Hematopoietic multipotent progenitor cell treated with erythropoietin and hydrocortisone succinate and interleukin-3 and kit ligand, for 8 days (in vitro differentiated cells): ENCODE measurements around the gene VANGL2.

ENCODE experiments used
- DNase-seq: peaks from one replicate; pipeline ENCODE4 v3.0.0-alpha.2; 2015

Gene VANGL2

DNA sequence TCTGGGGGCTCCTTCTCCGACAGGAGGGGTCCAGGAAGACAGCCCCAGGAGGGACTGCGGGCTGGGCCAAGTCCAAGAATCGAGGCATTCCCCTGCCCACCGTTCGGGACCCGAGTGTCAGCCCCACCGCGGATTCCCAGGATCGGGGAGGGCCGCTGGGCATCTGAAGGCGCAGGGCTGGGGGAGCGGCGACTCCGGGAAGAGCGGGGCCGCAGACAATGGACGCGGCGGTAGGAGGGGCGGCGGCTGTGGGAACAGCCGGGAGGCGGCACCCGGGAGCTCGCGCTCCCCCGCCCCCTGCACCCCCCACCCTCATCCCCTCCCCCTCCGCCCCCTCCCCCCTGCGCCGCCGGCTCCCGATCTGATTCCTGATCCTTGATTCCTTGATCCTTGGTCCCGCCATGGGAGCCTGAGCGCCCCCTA is at the start of gene VANGL2:
VANGL2 (plus strand) TSS at position 342 of the 423 bp plus-strand sequence. CDS start 15,274 bp downstream, outside the sequence.
- DNase-seq: peak; percentile 31

DNA sequence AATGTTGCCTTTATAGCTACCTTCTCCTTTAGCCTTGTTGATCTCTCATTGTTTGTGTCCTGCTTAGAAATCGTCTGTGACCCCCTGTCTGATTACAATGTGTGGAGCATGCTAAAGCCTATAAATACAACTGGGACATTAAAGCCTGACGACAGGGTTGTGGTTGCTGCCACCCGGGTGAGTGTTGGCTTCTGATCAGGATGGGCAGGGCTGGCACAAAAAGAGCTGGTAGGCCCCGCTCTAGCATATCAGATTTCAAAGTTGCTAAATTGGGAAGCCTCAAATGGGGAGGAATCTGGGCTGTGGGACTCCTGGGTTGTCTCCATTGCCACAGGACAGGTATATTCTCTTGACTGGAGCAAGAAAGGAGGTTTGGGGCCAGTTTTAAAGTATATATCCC is 48.7 kb upstream of the VANGL2 start:
- no peak for DNase-seq

DNA sequence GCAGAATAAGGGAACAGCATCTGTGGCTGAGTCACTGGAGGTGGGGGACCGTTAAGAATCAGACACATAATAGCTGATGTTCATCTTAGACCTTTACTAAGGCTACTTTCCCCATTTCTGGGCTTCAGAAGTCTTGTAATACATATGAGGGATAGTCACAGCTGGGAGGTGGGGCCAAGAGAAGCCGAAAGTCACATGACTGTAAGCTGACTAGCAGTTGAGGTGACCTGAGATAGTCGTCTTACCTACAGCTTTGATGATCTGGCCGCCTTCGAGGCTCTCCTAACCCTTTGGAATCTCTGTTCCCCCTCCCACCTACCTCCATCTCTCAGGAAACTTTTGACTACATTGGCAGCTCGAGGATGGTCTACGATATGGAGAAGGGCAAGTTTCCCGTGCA is 47.8 kb upstream of the VANGL2 start:
- DNase-seq: no peak

DNA sequence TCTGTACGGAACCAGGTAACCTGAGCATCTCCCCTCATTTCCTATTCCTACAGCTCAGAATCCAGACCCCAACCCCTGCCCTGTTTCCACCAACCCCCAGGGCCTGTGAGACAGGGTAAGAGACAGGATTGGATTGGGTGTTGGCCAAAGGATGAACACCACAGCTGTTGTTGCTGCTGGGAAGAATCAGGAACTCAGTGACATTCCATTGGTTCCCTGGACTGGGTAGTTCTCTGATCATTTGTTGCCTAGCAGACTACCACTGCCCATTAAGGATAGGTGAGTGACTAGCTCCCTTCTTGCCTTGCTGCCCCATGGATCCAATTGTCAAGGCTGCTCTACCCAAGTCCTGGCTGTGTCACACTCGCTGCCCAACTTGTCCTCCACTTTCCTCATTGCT is 47.1 kb upstream of the VANGL2 start:
- DNase-seq: no peak

DNA sequence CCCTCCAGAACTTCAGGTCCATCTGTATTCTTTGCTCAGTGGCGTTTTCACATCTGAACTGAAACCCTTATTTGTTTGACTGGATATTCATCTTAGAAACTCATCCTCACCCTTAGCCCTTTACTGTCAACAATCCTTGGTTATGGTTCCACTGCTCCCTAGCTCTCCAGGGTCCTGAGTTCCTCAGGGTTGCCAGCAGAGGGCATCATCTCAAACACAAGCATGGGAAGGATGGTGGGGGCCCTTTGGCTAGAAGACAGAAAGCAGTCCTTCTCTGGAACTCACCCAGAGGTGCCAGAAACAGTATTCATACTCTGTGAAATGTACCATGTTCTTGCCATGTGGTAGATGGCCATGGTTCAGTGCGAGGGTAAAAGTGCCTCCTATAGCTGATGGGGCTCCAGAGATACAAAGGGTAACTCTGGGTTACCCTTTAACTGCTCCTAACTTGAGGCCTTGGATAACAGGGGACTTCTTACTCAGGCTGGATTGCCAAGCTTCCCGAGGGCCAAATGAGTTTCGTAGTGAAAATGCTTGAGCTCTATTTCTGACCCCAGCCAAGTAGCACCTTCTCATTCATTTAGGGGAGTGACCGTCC is 45.9 kb upstream of the VANGL2 start:
- peak; percentile 44 for DNase-seq

DNA sequence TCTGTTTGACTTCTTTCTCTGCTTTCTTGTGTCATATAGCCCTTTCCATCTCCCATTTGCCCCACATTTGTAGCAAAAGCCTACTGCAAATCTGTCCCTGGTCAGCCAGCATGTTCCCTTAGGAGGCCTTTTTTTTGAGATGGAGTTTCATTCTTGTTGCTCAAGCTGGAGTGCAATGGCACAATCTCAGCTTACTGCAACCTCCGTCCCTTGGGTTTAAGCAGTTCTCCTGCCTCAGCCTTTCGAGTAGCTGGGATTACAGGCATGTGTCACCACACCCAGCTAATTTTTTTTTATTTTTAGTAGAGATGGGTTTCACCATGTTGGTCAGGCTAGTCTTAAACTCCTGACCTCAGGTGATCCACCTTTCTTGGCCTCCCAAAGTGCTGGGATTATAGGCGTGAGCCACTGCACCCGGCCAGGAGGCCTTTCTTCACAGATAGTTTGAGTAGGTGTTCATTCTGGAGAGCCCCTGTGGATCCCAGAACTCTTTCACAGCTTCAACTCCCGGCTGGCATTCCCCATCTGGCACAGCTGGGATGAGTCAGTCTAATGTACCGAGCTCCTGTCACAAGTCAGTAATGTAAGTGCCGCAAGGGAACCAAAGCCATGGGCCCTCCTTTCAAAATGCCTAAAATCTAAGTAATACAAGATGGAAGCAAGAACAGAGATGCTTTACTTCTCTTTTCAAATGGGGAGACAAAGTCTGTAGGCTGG is 42.9 kb upstream of the VANGL2 start:
- no peak for DNase-seq

DNA sequence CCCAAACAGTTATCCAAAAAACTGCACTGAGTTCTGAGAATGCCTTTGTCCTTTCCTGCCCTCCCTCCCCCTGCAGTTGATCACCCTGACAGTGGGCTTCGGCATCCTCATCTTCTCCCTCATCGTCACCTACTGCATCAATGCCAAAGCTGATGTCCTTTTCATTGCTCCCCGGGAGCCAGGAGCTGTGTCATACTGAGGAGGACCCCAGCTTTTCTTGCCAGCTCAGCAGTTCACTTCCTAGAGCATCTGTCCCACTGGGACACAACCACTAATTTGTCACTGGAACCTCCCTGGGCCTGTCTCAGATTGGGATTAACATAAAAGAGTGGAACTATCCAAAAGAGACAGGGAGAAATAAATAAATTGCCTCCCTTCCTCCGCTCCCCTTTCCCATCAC is 42.3 kb upstream of the VANGL2 start:
- DNase-seq: no peak

DNA sequence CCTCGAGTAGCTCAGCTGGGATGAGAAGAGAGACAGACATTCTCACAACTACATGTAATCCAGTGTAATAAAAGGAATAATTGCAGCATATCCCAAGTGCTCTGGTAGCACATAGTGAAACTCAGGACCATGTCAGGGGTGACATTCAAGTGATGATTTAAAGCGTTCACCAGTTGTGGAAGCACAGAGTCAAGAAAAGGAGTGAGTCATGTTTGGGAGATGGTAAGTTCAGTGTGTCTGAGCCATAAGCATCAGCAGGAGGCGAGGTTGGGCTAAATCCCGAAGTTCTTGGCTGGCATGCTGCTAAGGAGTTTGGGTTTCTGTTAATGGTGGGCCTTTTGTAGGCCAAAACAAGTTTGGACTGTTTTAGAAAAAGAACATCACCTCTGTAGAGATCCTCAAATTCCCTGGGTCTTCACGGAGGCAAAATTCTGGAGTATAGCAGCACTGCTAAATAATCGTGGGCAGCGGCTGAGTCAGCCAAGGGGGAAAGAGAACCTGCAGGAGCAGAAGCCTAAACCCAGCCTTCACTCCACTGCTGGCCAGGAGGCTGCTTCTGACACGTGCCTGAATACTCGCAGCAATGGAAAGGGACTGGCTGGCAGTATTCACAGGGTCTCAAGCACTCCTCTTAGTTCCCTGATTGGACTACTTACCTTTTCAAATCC is 40.7 kb upstream of the VANGL2 start:
- no peak for DNase-seq

DNA sequence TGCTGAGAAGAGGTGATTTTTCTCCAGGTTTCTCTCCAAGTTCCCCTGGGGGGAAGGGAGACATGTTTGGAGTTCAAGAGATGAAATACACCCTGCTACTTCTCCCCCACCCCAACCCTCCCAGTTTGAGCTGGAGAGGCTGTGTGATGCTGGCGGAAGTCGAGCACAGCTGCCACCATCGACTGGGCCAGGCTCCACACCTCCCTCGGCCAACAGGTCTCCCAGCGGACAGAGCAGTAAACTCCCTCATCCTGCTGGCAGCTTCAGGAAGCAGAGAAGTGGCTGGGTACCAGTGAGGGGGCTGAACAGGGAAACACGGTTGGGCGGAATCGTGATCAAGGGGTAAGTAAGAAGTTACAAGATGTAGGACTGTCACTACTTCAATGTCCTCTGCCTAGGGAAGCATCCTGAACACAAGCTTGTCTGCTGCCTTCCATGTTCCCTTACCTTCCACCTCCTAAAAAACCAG is 40.1 kb upstream of the VANGL2 start:
- no peak for DNase-seq

DNA sequence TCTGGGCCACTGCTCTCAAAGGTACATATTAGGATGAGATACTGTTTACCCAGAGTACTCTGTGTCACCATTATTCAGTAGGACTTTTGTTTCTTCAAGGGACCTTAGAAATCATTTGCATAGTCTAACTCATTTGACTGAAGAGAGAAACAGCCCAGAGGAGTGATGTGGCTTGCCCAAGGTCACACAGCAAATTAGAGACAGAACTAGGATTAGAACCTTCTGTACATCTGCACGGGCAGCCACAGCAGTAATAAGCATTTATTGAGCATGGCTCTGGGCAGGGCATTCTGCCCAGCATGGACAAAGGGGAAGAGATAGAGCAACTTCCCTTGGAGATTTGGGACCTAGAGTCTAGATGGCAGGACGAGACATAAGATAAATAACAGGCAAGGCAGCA is 39.2 kb upstream of the VANGL2 start:
- DNase-seq: no peak

DNA sequence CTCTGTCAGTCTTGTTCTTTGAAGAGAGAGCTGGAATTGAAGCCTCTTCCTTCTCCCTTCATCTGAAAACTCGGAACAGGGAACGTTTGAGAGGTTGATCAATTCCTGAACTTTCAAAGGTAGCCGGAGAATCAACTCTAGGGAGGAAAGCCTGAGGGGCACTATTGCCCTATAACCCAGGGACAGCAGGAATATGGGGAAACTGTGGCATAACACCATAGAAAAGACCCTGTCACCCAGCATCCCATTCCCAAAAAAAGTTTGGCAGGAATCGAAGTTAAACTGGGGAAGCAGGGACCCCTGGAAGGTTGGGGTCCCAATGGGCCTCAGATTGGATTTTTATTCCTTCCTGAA is 38.6 kb upstream of the VANGL2 start:
- no peak for DNase-seq

DNA sequence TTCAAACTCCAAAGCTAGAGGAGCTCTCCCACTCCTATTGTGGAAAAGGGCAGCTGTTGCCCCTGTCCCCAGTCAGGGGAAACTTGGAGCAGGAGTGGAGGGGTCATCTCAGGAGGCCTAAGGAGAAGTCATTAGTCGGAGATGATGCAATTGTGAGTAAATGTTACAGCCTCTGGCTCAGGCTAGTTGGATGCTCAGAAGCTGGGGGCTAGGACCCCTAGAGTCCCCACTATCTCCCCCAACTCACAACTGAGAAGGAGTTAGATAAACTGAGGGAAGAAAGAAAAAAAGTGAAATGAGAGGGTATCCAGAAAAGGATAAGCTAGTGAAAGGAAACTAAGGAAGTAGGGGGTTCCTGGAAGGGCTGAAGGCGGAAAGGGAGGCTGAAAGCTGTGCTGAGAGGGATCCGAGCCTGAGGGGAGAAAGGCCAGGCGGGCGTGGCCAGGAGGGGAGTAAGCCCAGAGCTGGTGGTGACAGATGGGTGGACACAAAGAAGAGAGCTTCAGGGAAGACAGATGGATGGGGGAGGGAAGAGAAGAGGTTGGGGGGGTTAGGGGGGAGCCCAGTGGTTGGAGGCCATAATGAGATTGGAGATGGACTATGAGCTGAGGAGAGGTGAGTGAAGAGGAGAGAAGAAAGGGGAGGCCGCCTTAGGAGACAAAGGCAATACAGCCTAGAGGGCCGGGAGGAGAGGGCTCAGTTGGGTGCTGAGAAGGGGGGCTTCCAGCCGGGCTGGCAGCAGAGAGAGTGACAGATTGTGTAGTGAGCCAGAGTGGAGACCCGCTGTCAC is 38.0 kb upstream of the VANGL2 start:
- DNase-seq: no peak

DNA sequence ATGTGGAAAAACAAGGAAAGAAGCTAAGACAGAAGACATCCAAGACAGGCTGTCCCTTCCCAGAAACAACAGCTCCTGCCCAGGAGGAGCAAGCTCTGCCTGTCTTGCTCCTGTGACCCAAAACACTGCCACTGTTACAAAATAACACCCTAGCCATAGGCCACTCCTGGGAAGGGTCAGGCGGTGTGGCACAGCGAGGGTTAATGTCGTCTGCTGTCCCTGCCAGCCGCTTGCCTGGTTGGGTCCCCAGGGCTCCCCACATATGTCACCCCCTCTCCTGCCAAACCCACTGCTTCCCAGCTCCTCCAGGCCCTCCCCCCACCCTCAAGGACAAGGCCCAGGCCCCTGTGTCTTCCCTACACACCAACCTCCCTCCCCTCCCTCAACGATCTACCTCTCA is 37.4 kb upstream of the VANGL2 start:
- no peak for DNase-seq

DNA sequence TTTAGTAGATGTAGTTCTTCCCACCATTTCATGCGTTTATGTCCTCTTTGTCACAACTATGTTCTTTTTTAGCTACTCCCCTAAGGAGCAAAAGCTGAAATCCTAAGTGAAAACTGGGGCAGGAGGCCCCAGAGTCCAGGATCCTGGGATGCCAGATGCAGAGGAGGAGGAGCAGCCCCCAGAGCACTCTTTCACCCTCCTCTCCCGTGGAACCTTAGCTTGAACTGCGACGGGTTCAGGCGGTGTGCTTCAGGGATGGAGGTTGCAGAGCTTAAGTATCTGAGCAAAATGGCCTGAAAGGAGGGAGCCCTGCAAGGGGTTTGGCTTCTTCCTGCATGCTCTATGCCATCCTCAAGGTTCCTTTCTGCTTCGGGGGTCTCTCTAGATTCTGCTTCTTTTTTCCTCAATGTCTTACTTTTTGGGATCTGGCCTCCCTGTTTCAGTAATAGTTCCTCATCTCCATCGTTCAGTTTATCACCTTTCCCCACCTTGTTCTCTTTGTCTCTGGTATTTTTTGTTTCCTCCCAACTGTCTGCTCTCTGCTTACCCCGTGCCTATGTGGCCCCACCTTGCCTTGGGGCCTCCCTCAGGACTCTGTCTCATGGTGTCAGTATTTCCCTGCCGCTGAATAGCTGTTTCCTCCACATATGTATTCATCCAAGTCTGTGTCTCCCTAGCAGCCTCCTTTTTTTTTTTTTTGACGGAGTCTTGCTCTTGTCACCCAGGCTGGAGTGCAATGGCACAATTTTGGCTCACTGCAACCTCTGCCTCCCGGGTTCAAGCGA is 36.2 kb upstream of the VANGL2 start:
- DNase-seq: no peak

DNA sequence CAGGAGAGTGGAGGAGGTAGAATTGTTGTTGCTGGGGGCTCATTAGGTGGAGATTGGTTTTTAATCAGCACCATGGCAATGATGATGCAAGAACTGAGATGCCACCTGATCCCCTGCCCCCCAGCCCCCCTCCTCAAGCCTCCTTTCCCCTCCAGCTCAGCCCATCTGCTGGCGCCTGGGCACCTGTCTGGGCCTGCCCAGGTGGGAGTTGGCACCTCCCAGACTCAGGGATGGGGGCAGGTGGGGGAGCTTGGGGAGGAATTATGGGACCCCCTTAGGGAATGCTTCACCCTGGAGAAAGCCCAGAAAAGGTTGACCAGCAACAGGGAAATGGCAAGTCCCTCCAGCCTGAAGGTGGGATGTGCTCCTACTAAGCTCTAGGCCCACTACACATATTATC is 35.0 kb upstream of the VANGL2 start:
- no peak for DNase-seq

DNA sequence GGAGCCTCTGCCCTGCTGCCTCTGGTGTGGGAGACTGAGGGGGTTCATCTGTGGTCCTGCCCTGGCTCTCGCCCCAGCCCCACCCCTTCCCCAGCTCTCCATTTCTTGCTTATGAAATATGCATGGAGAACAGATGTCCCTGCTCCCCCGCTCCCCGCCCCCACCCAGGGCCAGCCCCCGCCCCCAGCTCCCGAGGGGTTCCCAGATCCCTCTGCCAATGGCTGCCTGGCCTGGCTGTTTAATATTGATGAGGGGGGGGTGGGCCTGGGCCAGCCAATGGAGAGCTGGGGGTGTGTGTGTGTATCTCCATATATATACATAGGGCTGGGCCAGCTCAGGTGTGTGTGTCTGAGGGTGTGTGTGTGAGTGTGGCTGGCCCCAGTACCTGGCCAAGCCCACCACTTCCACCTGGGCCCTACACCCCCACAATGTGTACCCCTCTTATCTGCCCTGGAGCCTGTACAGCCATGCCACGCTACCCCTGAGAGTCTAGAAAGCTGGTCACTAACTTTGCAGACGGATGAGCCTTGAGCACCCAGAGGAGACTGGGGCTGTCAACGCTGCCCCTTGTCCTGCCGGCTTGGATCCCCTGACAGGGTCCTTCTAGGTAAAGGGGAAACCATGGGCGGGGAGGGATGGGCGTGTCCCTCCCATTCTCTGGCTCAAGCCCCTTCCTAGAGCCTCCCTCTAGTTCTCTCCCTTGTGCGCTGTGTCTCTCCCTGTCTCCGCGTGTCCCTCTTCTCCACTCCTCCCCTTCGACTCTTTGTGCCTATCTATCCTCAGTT is 33.4 kb upstream of the VANGL2 start, which contains the start of gene NHLH1:
NHLH1 (plus strand) TSS at position 341 of the 785 bp plus-strand sequence. CDS start 3,661 bp downstream, outside the sequence.
- no peak for DNase-seq

DNA sequence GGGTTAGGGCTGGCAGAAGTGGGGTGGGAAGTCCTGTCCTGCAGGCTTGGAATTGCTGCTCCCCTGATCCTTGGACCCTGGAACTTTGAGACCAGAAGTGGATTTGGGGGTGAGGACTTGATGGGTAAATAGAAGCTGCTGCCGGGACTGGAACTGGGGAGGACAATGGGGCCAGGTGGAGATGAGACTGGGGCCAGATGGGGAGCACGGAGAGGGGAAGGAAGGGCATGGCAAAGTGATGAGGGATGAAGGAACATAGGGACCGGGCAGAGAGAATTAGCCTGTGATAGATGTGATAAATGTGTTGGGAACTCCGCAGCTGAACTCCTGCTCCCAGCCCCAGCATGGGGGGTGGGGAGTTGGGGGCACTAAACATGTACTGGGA is 32.9 kb upstream of the VANGL2 start:
- DNase-seq: no peak

DNA sequence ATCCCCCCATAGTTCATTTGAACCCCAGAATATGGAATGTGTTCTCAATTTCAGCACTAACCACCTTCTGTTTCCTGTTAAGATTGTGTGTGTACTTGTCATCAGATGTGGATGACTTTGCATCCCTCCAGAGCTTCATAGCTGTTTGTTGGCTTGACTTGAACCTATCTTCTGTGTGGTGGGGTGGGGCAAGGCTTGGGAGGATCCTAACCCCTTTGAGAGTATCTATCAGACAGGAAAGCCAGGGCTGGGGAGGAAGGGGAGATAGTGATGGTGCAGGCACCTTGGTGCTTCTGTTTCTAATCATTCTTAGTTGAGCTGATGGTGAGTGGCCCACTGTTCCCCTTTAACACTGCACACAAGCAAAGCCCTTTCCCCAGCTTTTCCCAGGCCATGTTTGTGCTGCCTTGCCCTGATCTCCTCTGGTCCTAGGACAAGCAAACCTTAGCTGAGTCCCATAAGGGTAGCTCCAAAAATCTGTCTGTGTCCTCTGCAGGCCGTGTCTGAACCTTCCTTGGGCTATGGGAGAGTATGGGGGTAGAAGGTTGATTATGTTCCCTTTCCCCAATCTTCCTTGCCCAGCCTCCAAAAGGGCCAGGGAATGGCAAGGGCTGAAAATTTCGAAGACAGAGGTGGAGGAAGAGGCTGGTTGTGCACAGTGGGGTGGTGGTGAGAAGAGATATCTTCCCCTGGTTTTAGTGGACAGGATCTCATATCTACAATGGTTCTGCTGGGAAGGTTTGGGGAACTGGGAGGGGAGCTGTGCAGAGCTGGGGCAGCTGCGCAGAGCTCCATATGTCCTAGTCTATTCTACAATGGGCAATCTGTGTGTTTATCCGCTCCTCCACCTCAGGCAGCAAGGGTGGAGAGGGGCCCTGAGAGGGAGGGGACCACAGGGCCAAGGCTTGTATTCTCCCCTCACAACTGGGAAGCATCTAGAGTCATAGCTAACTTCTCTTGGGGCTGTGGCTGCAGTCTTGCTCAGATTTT is 32.1 kb upstream of the VANGL2 start:
- DNase-seq: peak; percentile 60

DNA sequence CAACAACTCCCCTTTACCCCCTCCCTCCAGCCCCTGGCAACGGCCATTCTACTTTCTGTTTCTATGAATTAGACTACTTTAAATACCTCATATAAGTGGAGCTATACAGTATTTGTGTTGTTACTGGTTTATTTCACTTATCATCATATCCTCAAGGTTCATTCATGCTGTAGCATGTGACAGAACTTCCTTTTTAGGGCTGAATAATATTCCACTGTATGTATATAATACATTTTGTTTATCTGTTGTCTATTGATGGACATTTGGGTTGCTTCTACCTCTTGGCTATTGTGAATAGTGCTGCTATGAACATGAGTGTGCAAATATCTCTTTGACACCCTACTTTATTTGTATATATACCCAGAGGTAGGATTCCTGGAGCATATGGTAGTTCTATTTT is 31.3 kb upstream of the VANGL2 start:
- no peak for DNase-seq
